Neuron (in vitro differentiated cells): Measurements from ENCODE around the gene BHLHA15.

Experiments
- H2AFZ ChIP-seq: one replicate; pipeline ENCODE4 v1.6.1; 2013; ENCODE audit warnings: low read depth, mild to moderate bottlenecking, inconsistent platforms, low read length, moderate library complexity
- H3K27me3 ChIP-seq: one replicate; pipeline ENCODE4 v1.6.1; 2013; ENCODE audit warnings: low read length; ENCODE audit not compliant: insufficient read depth
- H3K36me3 ChIP-seq: one replicate; pipeline ENCODE4 v1.6.1; 2013; ENCODE audit warnings: low read length; ENCODE audit not compliant: insufficient read depth
- H3K4me1 ChIP-seq: one replicate; pipeline ENCODE4 v1.6.1; 2013; ENCODE audit warnings: low read length; ENCODE audit not compliant: insufficient read depth
- H3K4me3 ChIP-seq: 2 replicates; pipeline ENCODE4 v1.5.1; 2013; ENCODE audit warnings: mild to moderate bottlenecking, low read length, moderate library complexity
- H3K9me3 ChIP-seq: one replicate; pipeline ENCODE4 v1.6.1; 2013; ENCODE audit warnings: low read length

Gene BHLHA15

GRCh38 chr7:98175260-98175940 lies 35.8 kb upstream of the BHLHA15 start:
- H3K4me3 ChIP-seq: no peak overlapping the region
- H3K9me3 ChIP-seq: no peaks in the 10 kb centered on the region
- peaks cover 27% of the 10 kb centered on the region for H3K36me3 ChIP-seq
- H3K4me1 ChIP-seq: peaks cover 9% of the 10 kb centered on the region
- H3K27me3 ChIP-seq: no peaks in the 10 kb centered on the region
- no peak overlapping the region for H2AFZ ChIP-seq

GRCh38 chr7:98177553-98177952 lies 33.7 kb upstream of the BHLHA15 start:
- Histone ChIP-seq H3K4me3 (no peak overlapping the region), H3K36me3 (peaks cover 25% of the 10 kb centered on the region), H3K4me1 (no peaks in the 10 kb centered on the region), H2AFZ (no peak overlapping the region), H3K27me3 (no peaks in the 10 kb centered on the region), H3K9me3 (no peaks in the 10 kb centered on the region)

DNA sequence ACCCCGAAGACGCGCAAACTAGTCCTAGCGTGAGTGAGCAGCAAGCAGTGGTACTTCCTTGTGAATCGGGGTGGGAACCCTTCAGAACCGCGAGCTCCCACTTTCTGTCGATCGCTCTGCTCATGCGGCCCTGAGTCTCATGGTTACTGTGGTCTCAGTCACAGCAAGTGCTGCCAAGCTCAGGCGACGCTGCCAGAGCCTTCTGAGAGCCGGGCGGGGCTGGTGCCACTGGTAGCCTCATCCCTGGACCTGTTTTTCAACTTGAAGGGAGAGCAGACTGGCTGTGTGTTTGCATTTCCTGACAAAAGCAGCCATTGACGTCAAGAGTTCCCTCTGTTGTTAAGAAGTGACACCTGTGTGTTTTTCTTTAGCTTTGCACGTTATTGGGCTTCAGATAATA lies 32.9 kb upstream of the BHLHA15 start:
- Histone ChIP-seq H3K4me3 (no peak overlapping the region), H3K9me3 (no peaks in the 10 kb centered on the region), H3K27me3 (no peaks in the 10 kb centered on the region), H3K4me1 (no peaks in the 10 kb centered on the region), H3K36me3 (peaks cover 25% of the 10 kb centered on the region), H2AFZ (no peak overlapping the region)

DNA sequence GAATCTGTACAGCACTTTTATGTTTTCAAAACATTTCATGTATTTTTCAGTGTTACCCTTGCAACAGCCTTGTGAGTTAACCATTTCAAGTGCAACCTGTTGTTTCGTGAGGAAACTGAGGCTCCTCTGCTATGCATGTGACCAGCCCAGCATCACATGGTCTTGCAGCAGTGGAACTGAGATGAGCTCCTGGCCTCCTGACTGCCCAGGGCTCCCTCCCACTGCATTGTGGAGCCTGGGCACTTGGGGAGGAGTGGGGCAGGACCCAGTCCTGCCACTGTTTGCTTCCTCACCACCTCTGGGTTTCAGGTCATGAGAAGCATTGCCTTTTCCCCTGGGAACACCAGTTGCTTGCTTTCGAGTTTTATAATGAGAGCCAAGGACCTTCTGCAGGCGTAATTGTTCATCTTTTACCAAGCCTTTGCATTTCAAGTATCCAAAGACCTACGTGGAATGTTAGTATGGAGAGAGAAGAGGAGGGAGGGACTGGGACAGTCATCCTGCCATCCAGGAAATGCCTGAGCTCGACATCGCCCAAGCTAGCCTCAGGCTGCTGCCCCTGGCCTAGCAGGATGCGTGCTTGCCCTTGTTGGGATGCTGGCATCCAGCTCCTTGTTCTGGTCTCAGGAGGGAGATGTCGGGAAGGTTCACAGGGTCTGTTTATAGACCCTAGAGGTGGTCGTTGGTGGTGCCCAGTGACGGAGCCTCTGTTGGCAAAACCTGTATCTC lies 32.3 kb upstream of the BHLHA15 start:
- H3K36me3 ChIP-seq: peaks cover 25% of the 10 kb centered on the region
- H3K27me3 ChIP-seq: no peaks in the 10 kb centered on the region
- H2AFZ ChIP-seq: no peak overlapping the region
- no peaks in the 10 kb centered on the region for H3K9me3 ChIP-seq
- no peak overlapping the region for H3K4me3 ChIP-seq
- H3K4me1 ChIP-seq: no peaks in the 10 kb centered on the region

- H3K27me3 ChIP-seq: no peaks in the 10 kb centered on the region
- no peaks in the 10 kb centered on the region for H3K9me3 ChIP-seq
- H3K4me1 ChIP-seq: no peaks in the 10 kb centered on the region
- no peak overlapping the region for H3K4me3 ChIP-seq
- H3K36me3 ChIP-seq: peaks cover 24% of the 10 kb centered on the region
- H2AFZ ChIP-seq: no peak overlapping the region
Measured at GRCh38 chr7:98180751-98181150, 30.5 kb upstream of the BHLHA15 start.

GRCh38 chr7:98185101-98185500 lies 26.1 kb upstream of the BHLHA15 start:
- H3K36me3 ChIP-seq: peaks cover 26% of the 10 kb centered on the region
- H2AFZ ChIP-seq: no peak overlapping the region
- H3K27me3 ChIP-seq: no peaks in the 10 kb centered on the region
- H3K4me1 ChIP-seq: no peaks in the 10 kb centered on the region
- H3K9me3 ChIP-seq: peaks cover 9% of the 10 kb centered on the region
- H3K4me3 ChIP-seq: no peak overlapping the region

DNA sequence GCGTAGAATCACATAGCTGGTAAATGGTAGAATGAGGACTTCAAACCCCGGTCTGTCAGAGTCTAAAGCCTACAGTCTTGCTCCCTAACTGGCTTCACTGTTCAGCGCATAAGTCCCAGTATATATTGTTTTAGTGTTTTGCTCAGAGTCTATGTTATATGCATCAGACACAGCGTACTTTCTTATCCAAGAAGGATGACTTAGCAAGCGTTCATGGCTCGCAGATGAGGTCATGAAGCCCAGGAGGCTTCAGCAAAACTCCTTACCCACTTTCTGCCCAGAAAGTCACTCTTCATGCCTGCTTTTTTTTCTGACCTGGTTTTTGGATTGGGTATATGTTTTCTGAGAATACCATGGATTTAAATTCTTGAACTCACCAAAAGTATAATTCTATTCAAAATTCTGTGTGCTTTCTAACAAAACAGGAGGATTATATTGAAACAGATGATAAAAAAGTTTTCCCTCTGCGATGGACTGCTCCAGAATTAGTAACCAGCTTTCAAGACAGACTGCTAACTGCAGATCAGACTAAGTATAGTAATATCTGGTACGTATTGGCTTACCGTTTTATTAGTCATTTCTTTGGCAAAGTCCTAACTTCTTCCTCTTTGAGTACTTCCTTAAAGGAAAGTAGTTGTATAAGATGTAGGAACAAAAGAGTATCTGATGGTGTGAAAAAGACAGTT lies 24.6 kb upstream of the BHLHA15 start:
- no peaks in the 10 kb centered on the region for H3K27me3 ChIP-seq
- H3K36me3 ChIP-seq: peaks cover 32% of the 10 kb centered on the region
- H3K4me1 ChIP-seq: no peaks in the 10 kb centered on the region
- H2AFZ ChIP-seq: no peak overlapping the region
- peaks cover 12% of the 10 kb centered on the region for H3K9me3 ChIP-seq
- H3K4me3 ChIP-seq: no peak overlapping the region

DNA sequence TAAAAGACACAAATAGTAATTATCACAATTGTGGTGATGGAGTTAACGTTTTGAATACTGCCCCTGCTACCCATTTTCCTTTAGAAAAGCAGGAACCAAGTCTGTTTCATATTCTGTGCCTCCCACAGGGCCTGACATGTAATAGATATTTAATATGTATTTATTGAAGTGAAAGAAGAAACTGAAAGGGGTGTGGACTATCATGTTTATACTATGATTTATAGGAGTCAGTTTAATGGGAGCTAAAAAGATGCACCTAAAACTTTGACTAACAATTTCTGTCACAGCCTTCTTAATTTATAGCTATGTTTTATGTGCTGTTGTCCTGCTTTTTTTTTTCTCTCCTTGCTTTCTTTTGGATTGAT lies 24.1 kb upstream of the BHLHA15 start:
- Histone ChIP-seq H3K4me1 (no peaks in the 10 kb centered on the region), H3K9me3 (peaks cover 12% of the 10 kb centered on the region), H2AFZ (no peak overlapping the region), H3K36me3 (peaks cover 37% of the 10 kb centered on the region), H3K27me3 (no peaks in the 10 kb centered on the region), H3K4me3 (no peak overlapping the region)

GRCh38 chr7:98189559-98189958 lies 21.7 kb upstream of the BHLHA15 start:
- Histone ChIP-seq H3K4me3 (no peak overlapping the region), H2AFZ (no peak overlapping the region), H3K36me3 (peaks cover 62% of the 10 kb centered on the region), H3K9me3 (peaks cover 12% of the 10 kb centered on the region), H3K4me1 (no peaks in the 10 kb centered on the region), H3K27me3 (no peaks in the 10 kb centered on the region)

DNA sequence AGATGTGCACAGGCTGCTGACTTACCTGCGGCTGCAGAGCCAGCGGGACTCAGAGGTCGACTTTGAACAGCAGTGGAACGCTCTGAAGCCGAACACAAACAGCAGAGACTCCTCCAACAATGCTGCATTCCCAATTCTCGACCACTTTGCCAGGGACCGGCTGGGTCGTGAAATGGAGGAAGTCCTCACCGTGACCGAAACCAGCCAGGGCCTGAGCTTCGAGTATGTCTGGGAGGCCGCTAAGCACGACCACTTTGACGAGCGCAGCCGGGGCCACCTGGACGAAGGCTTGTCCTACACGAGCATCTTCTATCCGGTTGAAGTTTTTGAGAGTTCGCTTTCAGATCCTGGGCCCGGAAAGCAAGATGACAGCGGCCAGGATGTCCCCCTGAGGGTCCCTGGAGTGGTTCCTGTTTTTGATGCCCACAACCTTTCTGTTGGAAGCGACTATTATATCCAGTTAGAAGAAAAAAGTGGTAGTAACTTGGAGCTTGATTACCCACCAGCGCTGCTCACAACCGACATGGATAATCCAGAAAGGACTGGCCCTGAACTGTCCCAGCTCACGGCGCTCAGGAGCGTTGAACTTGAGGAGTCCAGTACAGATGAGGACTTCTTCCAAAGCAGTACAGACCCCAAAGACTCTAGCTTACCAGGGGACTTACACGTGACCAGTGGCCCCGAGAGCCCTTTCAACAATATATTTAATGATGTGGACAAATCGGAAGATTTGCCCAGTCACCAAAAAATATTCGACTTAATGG lies 19.4 kb upstream of the BHLHA15 start:
- Histone ChIP-seq H3K4me3 (no peak overlapping the region), H3K36me3 (peaks cover 76% of the 10 kb centered on the region), H2AFZ (no peak overlapping the region), H3K4me1 (no peaks in the 10 kb centered on the region), H3K27me3 (no peaks in the 10 kb centered on the region), H3K9me3 (peaks cover 12% of the 10 kb centered on the region)

DNA sequence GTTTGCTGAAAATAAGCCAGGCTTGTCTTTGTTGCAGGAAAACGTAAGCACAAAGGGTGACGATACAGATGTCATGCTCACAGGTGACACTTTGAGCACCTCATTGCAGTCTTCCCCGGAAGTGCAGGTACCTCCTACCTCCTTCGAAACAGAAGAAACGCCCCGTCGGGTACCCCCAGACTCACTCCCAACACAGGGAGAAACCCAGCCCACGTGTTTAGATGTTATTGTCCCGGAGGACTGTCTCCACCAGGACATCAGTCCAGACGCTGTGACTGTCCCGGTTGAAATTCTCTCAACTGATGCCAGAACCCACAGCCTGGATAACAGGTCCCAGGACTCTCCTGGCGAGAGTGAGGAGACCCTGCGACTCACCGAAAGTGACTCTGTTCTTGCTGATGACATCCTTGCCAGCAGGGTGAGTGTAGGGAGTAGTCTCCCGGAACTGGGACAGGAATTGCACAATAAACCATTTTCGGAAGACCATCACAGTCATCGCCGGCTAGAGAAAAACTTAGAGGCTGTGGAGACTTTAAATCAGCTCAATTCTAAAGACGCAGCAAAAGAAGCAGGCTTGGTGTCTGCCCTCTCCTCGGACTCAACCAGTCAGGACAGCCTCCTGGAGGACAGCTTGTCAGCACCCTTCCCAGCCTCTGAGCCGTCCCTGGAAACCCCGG lies 18.3 kb upstream of the BHLHA15 start:
- no peak overlapping the region for H2AFZ ChIP-seq
- no peaks in the 10 kb centered on the region for H3K27me3 ChIP-seq
- H3K9me3 ChIP-seq: peaks cover 16% of the 10 kb centered on the region
- peaks cover 72% of the 10 kb centered on the region for H3K36me3 ChIP-seq
- no peak overlapping the region for H3K4me3 ChIP-seq
- H3K4me1 ChIP-seq: no peaks in the 10 kb centered on the region

DNA sequence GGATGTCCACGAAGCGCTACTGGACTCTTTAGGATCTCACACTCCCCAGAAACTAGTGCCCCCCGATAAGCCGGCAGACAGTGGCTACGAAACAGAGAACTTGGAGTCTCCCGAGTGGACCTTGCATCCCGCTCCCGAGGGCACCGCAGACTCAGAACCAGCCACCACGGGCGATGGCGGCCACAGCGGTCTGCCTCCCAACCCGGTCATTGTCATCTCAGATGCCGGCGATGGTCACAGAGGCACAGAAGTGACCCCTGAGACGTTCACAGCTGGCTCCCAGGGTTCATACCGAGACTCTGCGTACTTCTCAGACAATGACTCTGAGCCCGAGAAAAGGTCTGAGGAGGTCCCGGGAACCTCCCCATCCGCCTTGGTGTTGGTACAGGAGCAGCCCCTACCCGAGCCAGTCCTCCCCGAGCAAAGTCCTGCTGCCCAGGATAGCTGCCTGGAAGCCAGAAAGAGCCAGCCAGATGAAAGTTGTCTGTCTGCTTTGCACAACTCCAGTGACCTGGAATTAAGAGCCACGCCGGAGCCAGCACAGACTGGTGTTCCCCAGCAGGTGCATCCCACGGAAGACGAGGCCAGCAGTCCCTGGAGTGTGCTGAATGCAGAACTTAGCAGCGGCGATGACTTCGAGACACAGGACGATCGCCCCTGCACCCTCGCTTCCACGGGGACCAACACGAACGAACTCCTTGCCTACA lies 17.6 kb upstream of the BHLHA15 start:
- H3K36me3 ChIP-seq: peaks cover 66% of the 10 kb centered on the region
- no peaks in the 10 kb centered on the region for H3K27me3 ChIP-seq
- H2AFZ ChIP-seq: no peak overlapping the region

More for the DNA sequence above, 17.6 kb upstream of the BHLHA15 start:
- Histone ChIP-seq H3K9me3 (peaks cover 16% of the 10 kb centered on the region), H3K4me1 (no peaks in the 10 kb centered on the region), H3K4me3 (no peak overlapping the region)
